Natural killer cell (primary cell): ENCODE measurements around the gene YARS1. TPM values are rescaled to one million over a fixed set of nuclear protein-coding genes. Genes with fewer than 3 reads are reported as not detected.

ENCODE experiments used
- ATAC-seq, 3 donors: fragments of 150-1000 bp in 2 of 3; fragments of 200-7000 bp in 1 of 3; cut with Tn5 transposase; 1 replicate in 1 of 3; 2 replicates in 2 of 3; pipeline ENCODE4 v1.10.0; 2021; ENCODE audit warnings: mild to moderate bottlenecking in 2 of 3, moderate library complexity in 2 of 3
- DNase-seq, 2 donors: peaks; one replicate each; pipeline versions ENCODE4 v3.0.0 to v3.0.0-alpha.2; 2013 to 2021; ENCODE audit warnings: mixed read lengths in 1 of 2
- H3K27ac ChIP-seq: one replicate; pipeline ENCODE4 v1.5.1; 2013; ENCODE audit warnings: mild to moderate bottlenecking, low read length
- H3K27me3 ChIP-seq: one replicate; pipeline ENCODE4 v1.6.1; 2013; ENCODE audit warnings: low read length; ENCODE audit not compliant: control insufficient read depth, insufficient read depth
- H3K36me3 ChIP-seq: one replicate; pipeline ENCODE4 v1.6.1; 2013; ENCODE audit warnings: low read length; ENCODE audit not compliant: control insufficient read depth, insufficient read depth
- H3K4me1 ChIP-seq: one replicate; pipeline ENCODE4 v1.6.1; 2013; ENCODE audit warnings: low read length; ENCODE audit not compliant: control insufficient read depth, insufficient read depth
- H3K4me3 ChIP-seq: one replicate; pipeline ENCODE4 v1.5.1; 2013; ENCODE audit warnings: low read length
- H3K9me3 ChIP-seq: one replicate; pipeline ENCODE4 v1.6.1; 2013; ENCODE audit warnings: low read length; ENCODE audit not compliant: control insufficient read depth, insufficient read depth
- H3K27ac Mint-ChIP-seq, 2 donors: one replicate each; pipeline ENCODE4 v1.8.0; 2022; ENCODE audit warnings: mild to moderate bottlenecking in 2 of 2, mixed read lengths in 2 of 2, moderate library complexity in 1 of 2
- H3K27me3 Mint-ChIP-seq, 2 donors: one replicate each; pipeline ENCODE4 v1.8.0; 2022; ENCODE audit warnings: low read depth in 2 of 2, mixed read lengths in 2 of 2
- H3K36me3 Mint-ChIP-seq: one replicate; pipeline ENCODE4 v1.8.0; 2022; ENCODE audit warnings: mixed read lengths
- H3K4me1 Mint-ChIP-seq, 2 donors: one replicate each; pipeline ENCODE4 v1.8.0; 2022; ENCODE audit warnings: mixed read lengths in 2 of 2
- H3K4me3 Mint-ChIP-seq: one replicate; pipeline ENCODE4 v1.8.0; 2022; ENCODE audit warnings: mild to moderate bottlenecking, moderate library complexity, mixed read lengths
- H3K9me3 Mint-ChIP-seq, 2 donors: one replicate each; pipeline ENCODE4 v1.8.0; 2022; ENCODE audit warnings: mixed read lengths in 2 of 2
- CTCF ChIP-seq: fragments of 200-600 bp; IDR thresholded peaks from one replicate; pipeline ENCODE4 v1.8.0; 2022; ENCODE audit warnings: antibody characterized with exemption
- WGBS: methylation state at CpG from one replicate; pipeline ENCODE4 v1.1.7; 2013; ENCODE audit warnings: missing lambda C conversion rate; ENCODE audit not compliant: insufficient coverage; 5-methylcytosine and 5-hydroxymethylcytosine counted together
- intact Hi-C: fragments of 100-400 bp; cut with micrococcal nuclease; formaldehyde crosslinking; loops from one replicate; pipeline ENCODE4 v1.14.2; 2022
- total RNA-seq, 4 donors: library from RNA; stranded (reverse); fragments of 120-200 nt in 1 of 4; gene quantifications; one replicate each; pipeline versions ENCODE4 v1.2.3 to v1.2.4, GENCODE V29; 2013 to 2022

YARS1 gene
- total RNA-seq, 3 donors from 2014 or later (not counting 1 experiment from before 2014, with no cell fraction given) = 163 to 223 (median 197) TPM

- Mint-ChIP-seq H3K4me3 (no peak overlapping the region), H3K9me3 (no peaks in the 10 kb centered on the region)
Measured at GRCh38 chr1:32863881-32864245, 46.7 kb upstream of the YARS1 start.

GRCh38 chr1:32863218-32863880 is 46.2 kb upstream of the YARS1 start:
- Histone ChIP-seq H3K9me3 (no peaks in the 10 kb centered on the region), H3K27me3 (no peaks in the 10 kb centered on the region), H3K4me3 (no peak overlapping the region), H3K27ac (no peak overlapping the region), H3K4me1 (no peaks in the 10 kb centered on the region), H3K36me3 (peaks cover 28% of the 10 kb centered on the region)
- WGBS = 100% methylated on average over 4 of the region's 4 CpGs
- H3K36me3 Mint-ChIP-seq = peaks cover 12% of the 10 kb centered on the region
- peaks cover 0 to 6% of the 10 kb centered on the region in 2 donors for H3K4me1 Mint-ChIP-seq
- intact Hi-C loops = no loop called here
- peak overlapping the region in 1 of 2 donors; percentile 50 for H3K27ac Mint-ChIP-seq
- H3K4me3 Mint-ChIP-seq = no peak overlapping the region
- no peak for DNase-seq
- H3K27me3 Mint-ChIP-seq = no peaks in the 10 kb centered on the region
- TF ChIP-seq CTCF = no peak
- no peaks in the 10 kb centered on the region for H3K9me3 Mint-ChIP-seq
- no peak for ATAC-seq

More at GRCh38 chr1:32863881-32864245, 46.7 kb upstream of the YARS1 start:
- no peak for DNase-seq
- TF ChIP-seq CTCF = no peak
- Mint-ChIP-seq H3K4me1 (peaks cover 0 to 6% of the 10 kb centered on the region in 2 donors), H3K27ac (peak overlapping the region in 1 of 2 donors; percentile 50), H3K27me3 (peaks cover 0 to 1% of the 10 kb centered on the region in 2 donors), H3K36me3 (peaks cover 12% of the 10 kb centered on the region)
- Histone ChIP-seq H3K36me3 (peaks cover 24% of the 10 kb centered on the region), H3K27ac (no peak overlapping the region), H3K27me3 (no peaks in the 10 kb centered on the region), H3K4me1 (no peaks in the 10 kb centered on the region), H3K9me3 (no peaks in the 10 kb centered on the region), H3K4me3 (no peak overlapping the region)
- no peak for ATAC-seq
- intact Hi-C loops = no loop called here
- WGBS = 100% methylated on average over 1 of the region's 1 CpG

- H3K4me1 Mint-ChIP-seq = peaks cover 0 to 6% of the 10 kb centered on the region in 2 donors
- H3K27ac Mint-ChIP-seq = peak overlapping the region in 1 of 2 donors; percentile 50
- Histone ChIP-seq H3K27me3 (no peaks in the 10 kb centered on the region), H3K9me3 (no peaks in the 10 kb centered on the region), H3K27ac (no peak overlapping the region), H3K36me3 (peaks cover 40% of the 10 kb centered on the region), H3K4me3 (no peak overlapping the region), H3K4me1 (no peaks in the 10 kb centered on the region)
- H3K4me3 Mint-ChIP-seq = no peak overlapping the region
- WGBS = 92% methylated on average over 3 of the region's 3 CpGs
- intact Hi-C loops = no loop called here
- TF ChIP-seq CTCF = no peak
- no peak for ATAC-seq
- H3K27me3 Mint-ChIP-seq = no peaks in the 10 kb centered on the region
- H3K36me3 Mint-ChIP-seq = peaks cover 12% of the 10 kb centered on the region
- DNase-seq = no peak
- H3K9me3 Mint-ChIP-seq = no peaks in the 10 kb centered on the region
Measured at GRCh38 chr1:32861904-32862695, 44.9 kb upstream of the YARS1 start.
